DOHH2 (cell line): ENCODE data around the gene KRTAP10-12.

ENCODE experiments used
- EZH2phosphoT487 ChIP-seq: fragments of 200-600 bp; sonication (generic); IDR thresholded peaks from 2 replicates; pipeline ENCODE4 v1.6.1; 2017; ENCODE audit warnings: borderline replicate concordance, mild to moderate bottlenecking, antibody characterized with exemption, low read length, moderate library complexity, mixed read lengths
- TF ChIP-seq, protein P1 (sequence below): fragments of 200-600 bp; sonication (generic); IDR thresholded peaks from one replicate; pipeline ENCODE4 v1.5.1; 2014; ENCODE audit warnings: antibody characterized with exemption, mild to moderate bottlenecking, low read depth, low read length; ENCODE audit not compliant: poor library complexity, severe bottlenecking

DNA sequence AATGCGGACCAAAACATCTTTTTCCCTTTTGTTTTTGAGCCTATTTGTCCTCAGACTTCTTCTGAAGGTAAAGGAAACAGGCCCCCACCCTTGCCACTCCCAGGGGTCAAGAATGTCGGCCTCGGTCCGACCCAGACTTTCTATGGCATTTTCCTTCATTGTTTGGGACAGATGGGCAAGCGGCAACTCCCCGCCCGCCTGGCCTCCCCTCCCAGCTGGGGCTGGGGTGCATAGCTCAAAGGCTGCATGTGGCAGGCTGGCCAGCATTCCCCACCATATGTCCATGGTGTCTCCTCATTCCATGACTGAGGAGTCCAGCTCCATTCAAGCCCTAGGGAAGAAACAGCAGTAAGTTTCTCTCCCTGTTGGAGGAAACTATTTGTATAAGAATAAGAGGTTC, 43.8 kb downstream of the KRTAP10-12 start:
- TF ChIP-seq, protein P1, sequence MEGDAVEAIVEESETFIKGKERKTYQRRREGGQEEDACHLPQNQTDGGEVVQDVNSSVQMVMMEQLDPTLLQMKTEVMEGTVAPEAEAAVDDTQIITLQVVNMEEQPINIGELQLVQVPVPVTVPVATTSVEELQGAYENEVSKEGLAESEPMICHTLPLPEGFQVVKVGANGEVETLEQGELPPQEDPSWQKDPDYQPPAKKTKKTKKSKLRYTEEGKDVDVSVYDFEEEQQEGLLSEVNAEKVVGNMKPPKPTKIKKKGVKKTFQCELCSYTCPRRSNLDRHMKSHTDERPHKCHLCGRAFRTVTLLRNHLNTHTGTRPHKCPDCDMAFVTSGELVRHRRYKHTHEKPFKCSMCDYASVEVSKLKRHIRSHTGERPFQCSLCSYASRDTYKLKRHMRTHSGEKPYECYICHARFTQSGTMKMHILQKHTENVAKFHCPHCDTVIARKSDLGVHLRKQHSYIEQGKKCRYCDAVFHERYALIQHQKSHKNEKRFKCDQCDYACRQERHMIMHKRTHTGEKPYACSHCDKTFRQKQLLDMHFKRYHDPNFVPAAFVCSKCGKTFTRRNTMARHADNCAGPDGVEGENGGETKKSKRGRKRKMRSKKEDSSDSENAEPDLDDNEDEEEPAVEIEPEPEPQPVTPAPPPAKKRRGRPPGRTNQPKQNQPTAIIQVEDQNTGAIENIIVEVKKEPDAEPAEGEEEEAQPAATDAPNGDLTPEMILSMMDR, result no peak
- TF ChIP-seq EZH2phosphoT487, result no peak
